ENCODE measurements around the gene MLLT6. TPM values are rescaled to one million over a fixed set of nuclear protein-coding genes. Genes with fewer than 3 reads are reported as not detected.

Gene MLLT6
- total RNA-seq = 209 TPM

- peak; percentile 85 for DNase-seq (ENCODE audit: low spot score)
Measured at GRCh38 chr17:38704606-38705522, at the start of gene MLLT6. Gene MLLT6, plus strand, starts transcription at chr17:38705273. Its CDS starts 360 bp downstream, at chr17:38705633.

GRCh38 chr17:38656959-38657823 lies 47.9 kb upstream of the MLLT6 start:
- no peak for DNase-seq (ENCODE audit: low spot score)

DNA sequence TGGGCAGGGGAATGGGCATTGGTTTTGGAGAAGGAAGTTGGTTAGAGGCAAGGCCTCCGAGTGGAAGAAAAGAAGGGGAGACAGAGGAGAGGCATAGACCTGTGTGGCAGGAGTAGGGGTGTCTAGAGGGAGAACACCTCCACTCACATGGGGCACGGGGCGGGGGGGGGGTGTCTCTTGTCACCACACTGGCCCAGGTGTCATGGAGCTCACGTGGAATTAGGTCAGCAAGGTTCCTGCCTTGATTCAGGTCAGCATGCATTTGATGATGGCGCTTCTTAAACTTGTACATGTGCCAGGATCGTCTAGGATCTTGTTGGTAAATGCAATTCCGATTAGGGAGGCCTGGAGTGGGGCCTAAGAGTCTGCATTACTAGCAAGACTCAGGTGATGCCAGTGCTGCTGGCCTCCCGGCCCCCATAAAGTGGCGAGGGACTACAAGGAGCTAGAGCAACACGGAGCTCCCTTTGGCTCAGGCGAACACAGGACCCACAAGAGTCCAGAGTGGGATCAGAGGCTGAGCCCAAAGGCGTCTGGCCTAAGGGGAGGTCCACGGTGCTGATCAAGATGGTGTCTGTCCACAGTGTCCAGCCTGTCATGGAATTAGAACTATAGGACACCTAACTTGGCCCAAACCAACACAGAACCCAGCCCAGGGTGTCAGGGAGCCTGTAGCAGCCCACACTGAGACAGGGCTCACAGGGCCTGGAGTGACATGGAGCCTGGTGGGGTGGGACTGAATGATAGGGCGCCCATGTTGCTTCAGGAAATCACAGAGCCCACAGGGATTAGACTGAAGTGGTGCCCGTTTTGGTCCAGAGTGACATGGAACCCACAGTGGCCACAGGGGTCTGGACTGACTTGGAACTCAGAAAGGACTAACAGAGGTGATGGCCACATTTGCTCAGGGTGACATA lies 47.0 kb upstream of the MLLT6 start:
- no peak for DNase-seq (ENCODE audit: low spot score)

GRCh38 chr17:38658741-38659345 lies 46.2 kb upstream of the MLLT6 start:
- DNase-seq (ENCODE audit: low spot score) = no peak

- no peak for DNase-seq (ENCODE audit: low spot score)
Measured at GRCh38 chr17:38659415-38659814, 45.7 kb upstream of the MLLT6 start.

DNA sequence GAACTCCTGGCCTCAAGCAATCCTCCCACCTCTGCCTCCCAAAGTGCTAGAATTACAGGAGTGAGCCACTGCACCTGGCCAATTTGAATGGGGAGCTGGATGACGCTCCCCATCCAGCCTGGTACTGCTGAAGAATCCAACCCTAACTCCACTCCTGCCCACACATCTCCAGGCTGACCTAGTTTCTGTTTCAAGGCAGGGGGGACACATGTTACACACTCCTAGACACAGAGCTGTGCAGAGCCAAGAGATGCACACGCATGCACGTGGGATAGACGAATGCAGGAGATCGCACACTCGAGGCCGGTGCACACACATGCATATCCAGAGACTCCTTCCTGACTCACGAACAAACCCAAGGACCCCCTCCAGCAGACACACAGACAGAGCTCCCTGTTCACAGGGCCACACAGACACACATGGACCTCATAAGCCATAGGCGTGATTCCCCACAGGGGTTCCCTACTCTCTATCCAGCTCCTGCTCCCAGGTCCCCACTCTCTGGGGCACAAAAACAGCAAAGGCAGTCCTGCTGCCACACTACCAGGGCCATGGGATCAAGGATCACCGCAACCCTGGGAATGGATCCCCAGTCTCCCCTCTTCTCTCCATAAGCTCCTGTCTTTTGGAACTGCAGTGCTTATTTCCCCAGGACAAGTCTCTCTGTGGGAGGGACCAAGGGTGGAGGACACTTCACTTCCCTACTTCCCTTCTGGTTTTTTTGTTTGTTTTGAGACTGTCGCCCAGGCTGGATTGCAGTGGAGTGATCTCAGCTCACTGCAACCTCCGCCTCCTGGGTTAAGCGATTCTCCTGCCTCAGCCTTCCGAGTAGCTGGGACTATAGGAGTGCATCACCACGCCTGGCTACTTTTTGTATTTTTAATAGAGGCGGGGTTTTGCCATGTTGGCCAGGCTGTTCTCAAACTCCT lies 44.7 kb upstream of the MLLT6 start:
- no peak for DNase-seq (ENCODE audit: low spot score)

DNA sequence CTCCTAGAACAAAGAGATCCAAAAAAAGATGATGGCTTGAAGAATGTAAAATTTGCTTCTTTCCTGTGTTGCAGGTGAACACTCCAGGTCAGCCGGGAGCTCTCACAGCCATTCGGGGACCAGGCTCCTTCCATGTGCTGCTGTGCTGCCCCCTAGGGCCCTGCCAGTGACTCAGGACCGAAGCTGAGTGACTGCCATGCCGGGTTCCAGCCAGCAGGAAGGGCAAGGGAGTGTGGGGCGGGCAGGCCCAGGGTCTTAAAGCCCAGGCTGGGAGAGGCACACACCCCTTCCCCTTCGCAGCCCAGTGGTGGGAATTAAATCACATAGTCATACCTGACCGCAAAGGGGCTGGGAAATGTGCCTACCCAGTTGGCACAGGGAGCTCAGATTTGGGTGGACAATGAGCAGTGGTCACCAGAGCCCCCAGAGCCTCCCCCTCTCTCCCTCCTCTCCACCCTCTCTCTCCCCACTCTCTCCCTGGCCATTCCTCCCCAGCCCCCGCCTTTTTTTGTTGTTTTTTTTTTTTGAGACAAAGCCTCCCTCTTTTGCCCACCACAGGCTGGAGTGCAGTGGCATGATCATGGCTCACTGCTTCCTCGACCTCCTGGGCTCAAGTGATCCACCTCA lies 41.8 kb upstream of the MLLT6 start:
- DNase-seq (ENCODE audit: low spot score) = peak; percentile 61

DNA sequence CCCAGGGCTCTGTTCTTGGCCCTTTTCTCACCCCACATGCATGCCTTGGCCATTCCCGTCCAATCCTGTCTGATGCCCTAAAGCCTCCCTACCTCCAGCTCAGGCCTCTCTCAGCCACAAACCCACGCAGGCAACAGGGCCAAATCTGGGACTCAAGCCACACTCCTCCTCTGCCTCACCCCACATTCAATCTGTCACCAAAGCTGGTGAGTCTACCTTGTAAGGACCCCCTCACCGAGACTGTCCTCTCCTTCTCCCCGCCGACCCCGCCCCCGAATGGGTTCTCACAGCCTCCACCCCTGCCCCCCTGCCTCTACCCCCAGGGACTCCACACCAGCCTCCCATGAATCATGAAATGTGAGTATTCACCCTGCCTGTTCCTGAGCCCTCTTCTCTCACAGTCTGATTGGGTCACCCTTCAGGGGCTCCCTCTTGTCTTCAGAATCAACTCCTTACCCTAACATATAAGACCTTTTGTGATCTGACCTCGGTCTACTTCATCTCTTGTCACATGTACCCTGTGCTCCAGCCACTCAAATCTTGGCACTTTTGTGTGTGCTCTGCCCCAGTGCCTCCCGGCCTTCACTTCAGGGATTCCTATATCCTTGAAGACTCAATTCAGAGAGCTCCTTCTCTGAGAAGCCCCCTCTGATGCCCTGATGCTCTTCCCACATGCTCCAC lies 41.0 kb upstream of the MLLT6 start:
- no peak for DNase-seq (ENCODE audit: low spot score)

GRCh38 chr17:38667099-38667786 lies 37.8 kb upstream of the MLLT6 start:
- DNase-seq (ENCODE audit: low spot score) = peak; percentile 76

- no peak for DNase-seq (ENCODE audit: low spot score)
Measured at GRCh38 chr17:38667787-38668122, 37.3 kb upstream of the MLLT6 start.

DNA sequence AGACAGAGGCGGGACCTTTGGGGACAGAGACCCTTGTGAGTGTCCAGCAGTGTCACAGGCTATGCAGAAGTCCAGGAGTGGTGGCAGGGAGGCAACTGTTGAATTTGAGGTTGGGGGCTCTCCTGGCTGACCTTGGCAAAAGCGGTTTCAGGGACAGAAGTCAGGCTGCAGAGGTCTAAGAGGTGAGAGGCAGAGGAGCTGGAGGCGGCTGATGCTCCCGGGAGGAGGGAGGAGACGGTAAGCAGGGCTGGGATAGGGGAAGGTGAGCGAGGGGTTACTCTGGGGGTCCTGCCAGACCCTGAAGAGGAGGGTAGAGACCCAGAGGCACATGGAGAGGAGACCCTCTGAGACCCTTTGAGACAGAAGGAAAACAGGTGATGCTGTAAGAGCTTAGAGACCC lies 35.6 kb upstream of the MLLT6 start:
- DNase-seq (ENCODE audit: low spot score) = no peak

DNA sequence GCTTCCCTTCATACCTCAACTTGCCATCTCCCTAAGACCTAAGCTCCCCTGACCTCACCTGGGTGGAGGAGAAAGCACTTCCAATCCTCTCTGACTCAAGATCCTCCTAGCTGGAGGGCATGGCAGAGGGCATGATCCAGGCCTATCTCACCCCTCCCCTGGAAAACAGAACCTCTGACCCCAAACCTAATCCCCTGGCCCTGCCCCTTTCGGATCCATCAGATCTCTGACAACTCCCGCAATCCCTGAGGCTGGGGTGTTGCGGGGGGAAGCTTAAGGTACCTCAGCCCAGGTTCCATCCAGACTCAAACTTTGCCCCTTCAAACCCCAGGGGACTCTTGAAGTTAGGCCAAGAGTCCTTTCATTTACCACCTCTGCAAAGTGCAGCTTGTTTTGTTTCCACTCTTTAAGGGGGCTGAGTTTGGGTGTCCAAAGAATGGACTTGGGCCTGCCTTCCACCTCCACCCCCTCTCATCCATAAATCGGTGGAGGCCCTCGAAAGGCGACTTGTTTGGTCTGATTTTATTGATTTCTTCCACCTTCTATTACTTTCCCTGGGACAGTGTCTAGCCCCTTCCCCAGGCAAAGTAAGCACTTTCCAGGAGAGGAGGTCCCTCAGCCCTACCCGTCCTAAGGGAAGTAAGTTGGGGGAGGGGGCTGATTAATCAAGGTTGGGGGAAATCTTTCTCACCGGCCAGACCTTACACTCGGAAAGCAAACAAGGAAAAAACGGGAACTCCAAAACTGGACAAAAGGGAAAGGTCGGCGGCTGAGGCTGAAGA lies 32.9 kb upstream of the MLLT6 start:
- no peak for DNase-seq (ENCODE audit: low spot score)

DNA sequence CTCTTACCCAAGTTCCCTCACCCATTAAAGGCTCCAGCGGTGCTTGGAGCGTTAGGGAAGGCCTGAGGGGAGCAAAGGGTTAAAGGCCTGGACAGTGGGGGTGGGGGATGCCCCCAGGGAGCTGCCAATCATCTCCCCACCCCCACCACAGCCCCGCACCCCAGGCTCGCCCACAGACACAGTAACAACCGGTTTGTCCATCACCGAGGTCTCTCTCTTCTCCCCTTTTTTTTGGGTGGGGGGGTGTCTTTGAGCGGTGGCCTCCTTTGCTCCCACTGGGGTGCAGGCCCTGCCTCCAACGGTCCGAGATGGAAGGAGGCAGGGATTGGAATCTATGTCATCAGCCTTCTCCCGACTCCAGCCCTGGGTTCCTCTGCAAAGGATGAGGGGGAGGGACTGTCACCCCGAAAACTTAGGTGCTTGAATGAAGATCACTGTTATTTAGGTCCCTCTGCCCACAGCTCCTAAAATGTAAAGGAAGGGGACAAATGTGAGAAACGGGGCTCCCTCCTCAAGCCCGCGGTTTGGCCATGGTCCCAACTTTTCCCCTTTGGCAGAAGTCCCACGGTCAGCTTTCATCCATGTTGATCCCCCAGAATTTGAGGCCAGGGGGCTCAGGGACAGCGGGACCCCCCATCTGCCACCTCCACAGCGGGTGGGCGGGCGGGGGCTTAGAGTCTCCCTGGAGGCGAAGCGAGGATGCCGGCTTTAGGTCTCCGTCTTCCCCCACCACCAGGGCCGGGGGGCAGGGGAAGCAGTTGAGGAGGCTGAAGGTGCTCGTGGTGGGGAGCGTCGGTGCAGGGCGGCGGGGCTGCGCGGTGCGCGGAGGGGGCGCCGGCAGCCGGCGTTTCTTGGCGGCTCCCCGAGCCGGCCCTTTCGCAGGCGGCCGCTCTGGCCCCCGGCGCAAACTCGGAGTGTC lies 32.0 kb upstream of the MLLT6 start:
- no peak for DNase-seq (ENCODE audit: low spot score)

DNA sequence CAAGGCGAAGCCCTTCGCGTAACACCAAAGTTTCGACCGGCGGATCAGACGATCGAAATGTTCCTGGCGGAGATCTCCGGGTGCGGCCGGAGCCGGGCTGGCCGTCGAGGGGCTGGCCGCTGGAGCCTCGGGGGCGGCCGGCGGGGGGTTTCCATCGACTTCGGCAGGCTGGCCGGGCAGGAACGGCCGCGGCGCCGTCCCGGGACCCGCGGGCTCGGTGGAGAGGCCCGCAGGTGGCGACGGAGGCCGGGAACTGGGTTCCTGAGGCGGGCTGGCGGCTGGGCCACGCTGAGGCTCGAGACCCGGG lies 31.4 kb upstream of the MLLT6 start:
- no peak for DNase-seq (ENCODE audit: low spot score)

- no peak for DNase-seq (ENCODE audit: low spot score)
Measured at GRCh38 chr17:38674014-38674748, 30.9 kb upstream of the MLLT6 start.

Data from ureter (tissue), 1 donor.